EL (cell line): ENCODE data around the gene KIR3DL1.
"Not testable (repeated sequence)": the region's sequence is repeated elsewhere in the genome, so short reads cannot be mapped to it uniquely, and the experiment has no call there.

Experiments
- DNase-seq: peaks from one replicate; pipeline ENCODE4 v3.0.0-alpha.2; 2016

The KIR3DL1 gene

DNA sequence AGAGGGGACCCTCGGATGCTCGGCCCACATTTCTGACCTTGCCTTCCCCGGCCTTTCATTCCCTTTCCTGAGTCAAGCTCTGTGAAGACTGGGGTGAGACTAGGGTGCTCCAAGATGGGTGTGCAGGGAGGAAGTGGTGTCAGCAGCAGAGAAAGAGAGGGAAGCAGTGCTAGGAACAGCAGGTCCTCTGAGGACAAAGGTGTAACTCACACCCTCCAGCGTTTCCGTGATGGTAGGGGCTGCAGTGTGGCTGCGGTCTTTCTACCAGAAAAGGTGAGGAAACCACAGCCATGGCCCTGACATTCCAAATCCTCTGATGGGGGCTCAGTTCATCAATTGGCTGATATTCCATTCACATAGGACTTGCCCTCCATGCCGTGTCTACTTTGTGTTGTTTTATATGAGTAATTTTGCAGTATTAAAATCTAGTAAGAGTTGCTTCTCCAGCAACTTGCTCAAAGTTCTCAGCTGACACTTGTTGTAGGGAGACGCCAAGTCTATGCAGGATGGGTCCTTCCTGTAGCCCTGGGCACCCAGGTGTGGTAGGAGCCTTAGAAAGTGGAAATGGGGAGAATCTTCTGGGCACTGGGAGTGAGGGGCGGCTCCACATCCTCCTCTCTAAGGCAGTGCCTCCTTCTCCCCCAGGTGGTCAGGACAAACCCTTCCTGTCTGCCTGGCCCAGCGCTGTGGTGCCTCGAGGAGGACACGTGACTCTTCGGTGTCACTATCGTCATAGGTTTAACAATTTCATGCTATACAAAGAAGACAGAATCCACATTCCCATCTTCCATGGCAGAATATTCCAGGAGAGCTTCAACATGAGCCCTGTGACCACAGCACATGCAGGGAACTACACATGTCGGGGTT is 1.6 kb downstream of the KIR3DL1 start:
- no peak for DNase-seq

DNA sequence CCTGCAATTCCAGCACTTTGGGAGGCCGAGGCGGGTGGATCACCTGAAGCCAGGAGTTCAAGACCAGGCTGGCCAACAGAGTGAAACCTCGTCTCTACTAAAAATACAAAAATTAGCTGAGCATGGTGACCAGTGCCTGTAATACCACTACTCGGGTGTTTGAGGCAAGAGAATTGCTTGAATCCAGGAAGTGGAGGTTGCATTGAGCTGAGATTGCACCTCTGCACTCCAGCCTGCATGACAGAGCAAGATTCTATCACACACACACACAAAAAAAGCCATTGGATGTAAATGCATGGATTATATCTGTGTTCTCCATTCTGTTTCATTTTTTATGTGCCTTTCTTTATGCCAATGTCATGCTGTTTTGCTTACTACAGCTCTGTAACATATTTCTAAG is 8.1 kb downstream of the KIR3DL1 start:
- not testable (repeated sequence) for DNase-seq

DNA sequence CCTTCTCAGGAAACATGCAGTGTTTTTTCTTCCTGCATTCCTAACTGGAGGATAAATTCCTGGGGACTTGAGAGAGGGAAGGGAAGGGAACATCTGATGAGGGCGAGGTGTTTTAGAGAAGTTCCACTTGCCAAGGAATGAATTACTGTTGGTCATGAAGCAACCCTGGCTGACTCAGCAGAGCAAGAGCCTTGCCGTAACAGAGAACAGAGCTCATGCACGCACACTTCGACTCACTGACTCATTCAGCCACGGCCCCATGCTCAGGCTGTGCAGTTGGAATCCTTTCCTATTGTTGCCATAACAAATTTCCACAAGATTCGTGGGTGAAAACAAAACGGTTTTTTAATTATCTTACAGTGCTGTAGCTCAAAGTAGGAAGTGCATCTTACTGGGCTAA is 9.1 kb downstream of the KIR3DL1 start:
- not testable (repeated sequence) for DNase-seq

DNA sequence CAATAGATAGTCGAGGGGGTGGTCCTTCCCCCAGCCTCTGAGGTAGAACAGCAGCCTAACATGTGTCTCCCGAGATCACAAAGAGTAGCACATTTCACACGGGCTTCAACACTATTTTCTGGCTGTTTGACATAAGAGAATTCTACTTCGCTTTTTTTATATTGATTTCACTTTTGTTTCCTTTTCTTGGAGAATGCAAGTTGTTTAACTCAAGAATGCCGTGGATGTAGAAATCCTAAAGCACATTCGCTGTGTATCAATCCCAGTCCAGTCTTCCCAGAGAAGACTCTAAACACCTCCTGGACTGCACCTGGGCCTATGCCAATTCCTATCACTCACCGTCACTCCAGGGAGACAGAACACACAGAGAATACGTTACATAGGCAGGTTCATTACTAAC is 11.8 kb downstream of the KIR3DL1 start:
- not testable (repeated sequence) for DNase-seq

DNA sequence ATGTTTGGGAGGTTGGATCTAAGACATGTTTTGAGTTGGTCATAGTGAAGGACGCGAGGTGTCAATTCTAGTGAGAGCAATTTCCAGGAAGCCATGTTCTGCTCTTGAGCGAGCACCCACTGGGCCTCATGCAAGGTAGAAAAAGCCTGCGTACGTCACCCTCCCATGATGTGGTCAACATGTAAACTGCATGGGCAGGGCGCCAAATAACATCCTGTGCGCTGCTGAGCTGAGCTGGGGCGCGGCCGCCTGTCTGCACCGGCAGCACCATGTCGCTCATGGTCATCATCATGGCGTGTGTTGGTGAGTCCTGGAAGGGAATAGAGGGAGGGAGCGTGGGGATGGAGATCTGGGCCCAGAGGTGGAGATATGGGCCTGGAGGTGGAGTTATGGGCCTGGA is 16.2 kb downstream of the KIR3DL1 start, which contains the start of gene KIR2DS4:
TSS of gene KIR2DS4 (plus strand) at position 181 of the 400 bp plus-strand sequence.
- DNase-seq, result not testable (repeated sequence)

DNA sequence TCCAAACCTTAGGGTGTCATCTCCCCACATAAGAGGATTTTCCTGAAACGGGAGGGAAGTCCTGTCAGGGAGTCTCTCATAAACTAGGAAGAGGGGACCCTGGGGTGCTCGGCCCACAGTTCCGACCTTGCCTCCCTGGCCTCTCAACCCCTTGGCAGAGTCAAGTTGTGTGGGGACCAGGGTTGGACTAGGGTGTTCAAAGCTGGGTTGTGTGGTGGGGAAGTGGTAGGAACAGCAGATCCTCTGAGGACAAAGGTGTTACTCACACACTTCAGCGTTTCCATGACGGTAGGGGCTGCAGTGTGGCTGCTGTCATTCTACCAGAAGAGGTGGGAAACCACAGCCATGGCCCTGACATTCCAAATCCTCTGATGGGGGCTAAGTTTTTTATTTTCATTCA is 18.9 kb downstream of the KIR3DL1 start:
- DNase-seq, result not testable (repeated sequence)

DNA sequence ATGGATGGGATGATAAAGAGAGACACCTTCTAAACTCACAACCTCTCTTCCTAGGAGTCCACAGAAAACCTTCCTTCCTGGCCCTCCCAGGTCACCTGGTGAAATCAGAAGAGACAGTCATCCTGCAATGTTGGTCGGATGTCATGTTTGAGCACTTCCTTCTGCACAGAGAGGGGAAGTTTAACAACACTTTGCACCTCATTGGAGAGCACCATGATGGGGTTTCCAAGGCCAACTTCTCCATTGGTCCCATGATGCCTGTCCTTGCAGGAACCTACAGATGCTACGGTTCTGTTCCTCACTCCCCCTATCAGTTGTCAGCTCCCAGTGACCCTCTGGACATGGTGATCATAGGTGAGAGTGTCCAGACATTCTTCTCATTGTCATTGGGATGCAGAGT is 21.3 kb downstream of the KIR3DL1 start:
- DNase-seq, result not testable (repeated sequence)

DNA sequence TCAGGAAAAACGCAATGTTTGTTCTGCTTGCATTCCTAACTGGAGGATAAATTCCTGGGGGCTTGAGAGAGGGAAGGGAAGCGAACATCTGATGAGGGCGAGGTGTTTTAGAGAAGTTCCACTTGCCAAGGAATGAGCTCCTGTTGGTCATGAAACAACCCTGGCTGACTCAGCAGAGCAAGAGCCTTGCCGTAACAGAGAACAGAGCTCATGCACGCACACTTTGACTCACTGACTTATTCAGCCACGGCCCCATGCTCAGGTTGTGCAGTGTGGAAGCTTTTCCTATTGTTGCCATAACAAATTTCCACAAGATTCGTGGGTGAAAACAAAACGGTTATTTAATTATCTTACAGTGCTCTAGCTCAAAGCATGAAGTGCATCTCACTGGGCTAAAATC is 26.9 kb downstream of the KIR3DL1 start:
- not testable (repeated sequence) for DNase-seq

DNA sequence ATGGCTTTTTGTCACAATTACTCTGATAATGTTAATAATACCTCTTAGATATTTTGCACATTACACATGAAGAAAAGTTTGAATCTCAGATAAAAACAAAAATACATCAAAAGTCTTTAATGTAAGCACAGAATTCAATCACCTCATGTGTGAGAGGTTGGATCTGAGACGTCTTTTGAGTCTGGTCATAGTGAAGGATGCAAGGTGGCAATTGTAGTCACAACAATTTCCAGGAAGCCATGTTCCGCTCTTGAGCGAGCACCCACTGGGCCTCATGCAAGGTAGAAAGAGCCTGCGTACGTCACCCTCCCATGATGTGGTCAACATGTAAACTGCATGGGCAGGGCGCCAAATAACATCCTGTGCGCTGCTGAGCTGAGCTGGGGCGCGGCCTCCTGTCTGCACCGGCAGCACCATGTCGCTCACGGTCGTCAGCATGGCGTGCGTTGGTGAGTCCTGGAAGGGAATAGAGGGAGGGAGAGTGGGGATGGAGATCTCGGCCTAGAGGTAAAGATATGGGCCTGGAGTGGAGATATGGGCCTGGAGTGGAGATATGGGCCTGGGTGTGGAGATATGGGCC is 33.9 kb downstream of the KIR3DL1 start, which contains the start of gene KIR3DL2:
TSS of gene KIR3DL2 (plus strand) at position 383 of the 580 bp plus-strand sequence. CDS start at position 416, 33 bp downstream.
- not testable (repeated sequence) for DNase-seq

DNA sequence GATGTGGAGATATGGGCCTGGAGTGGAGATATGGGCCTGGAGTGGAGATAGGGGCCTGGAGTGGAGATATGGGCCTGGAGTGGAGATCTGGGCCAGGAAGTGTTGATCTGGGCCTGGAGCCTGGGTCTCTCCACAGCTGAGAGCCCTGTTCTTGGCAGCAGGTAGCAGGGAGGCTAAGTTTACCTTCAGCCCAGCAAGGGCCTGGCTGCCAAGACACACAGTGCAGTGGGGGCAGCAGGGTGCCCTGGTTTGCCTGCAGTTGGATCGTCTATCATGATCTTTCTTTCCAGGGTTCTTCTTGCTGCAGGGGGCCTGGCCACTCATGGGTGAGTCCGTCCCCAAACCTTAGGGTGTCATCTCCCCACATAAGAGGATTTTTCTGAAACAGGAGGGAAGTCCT is 34.7 kb downstream of the KIR3DL1 start:
- no peak for DNase-seq

DNA sequence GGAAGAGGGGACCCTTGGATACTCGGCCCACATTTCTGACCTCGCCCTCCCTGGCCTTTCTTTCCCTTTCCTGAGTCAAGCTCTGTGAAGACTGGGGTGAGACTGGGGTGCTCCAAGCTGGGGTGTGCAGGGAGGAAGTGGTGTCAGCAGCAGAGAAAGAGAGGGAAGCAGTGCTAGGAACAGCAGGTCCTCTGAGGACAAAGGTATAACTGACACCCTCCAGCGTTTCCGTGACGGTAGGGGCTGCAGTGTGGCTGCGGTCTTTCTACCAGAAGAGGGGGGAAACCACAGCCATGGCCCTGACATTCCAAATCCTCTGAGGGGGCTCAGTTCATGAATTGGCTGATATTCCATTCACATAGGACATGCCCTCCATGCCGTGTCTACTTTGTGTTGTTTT is 35.1 kb downstream of the KIR3DL1 start:
- DNase-seq, result no peak

DNA sequence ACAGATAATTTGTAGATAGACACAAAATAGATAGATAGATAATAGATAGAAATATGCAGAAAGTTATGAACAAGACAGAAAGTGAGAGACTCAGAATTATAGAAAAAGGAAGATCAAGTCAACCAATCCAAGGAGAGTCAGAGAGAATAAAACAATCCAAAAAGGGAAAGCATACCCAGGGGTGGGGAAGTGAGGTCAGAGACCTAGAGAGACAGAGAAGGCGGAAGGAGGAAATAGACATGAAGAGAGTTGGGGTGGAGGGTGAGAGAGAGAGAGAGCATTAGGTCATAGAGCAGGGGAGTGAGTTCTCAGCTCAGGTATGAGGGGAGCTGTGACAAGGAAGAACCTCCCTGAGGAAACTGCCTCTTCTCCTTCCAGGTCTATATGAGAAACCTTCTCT is 39.0 kb downstream of the KIR3DL1 start:
- DNase-seq, result not testable (repeated sequence)

DNA sequence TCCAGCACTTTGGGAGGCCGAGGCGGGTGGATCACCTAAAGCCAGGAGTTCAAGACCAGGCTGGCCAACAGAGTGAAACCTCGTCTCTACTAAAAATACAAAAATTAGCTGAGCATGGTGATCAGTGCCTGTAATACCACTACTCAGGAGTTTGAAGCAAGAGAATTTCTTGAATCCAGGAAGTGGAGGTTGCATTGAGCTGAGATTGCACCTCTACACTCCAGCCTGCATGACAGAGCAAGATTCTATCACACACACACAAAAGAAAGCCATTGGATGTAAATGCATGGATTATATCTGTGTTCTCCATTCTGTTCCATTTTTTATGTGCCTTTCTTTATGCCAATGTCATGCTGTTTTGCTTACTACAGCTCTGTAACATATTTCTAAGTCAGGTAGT is 42.2 kb downstream of the KIR3DL1 start:
- not testable (repeated sequence) for DNase-seq

DNA sequence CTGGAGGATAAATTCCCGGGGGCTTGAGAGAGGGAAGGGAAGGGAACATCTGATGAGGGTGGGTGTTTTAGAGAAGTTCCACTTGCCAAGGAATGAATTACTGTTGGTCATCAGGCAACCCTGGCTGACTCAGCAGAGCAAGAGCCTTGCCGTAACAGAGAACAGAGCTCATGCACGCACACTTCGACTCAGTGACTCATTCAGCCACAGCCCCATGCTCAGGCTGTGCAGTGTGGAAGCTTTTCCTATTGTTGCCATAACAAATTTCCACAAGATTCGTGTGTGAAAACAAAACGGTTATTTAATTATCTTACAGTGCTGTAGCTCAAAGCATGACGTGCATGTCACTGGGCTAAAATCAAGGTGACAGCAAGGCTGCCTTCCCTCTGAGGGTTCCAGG is 43.2 kb downstream of the KIR3DL1 start:
- not testable (repeated sequence) for DNase-seq

DNA sequence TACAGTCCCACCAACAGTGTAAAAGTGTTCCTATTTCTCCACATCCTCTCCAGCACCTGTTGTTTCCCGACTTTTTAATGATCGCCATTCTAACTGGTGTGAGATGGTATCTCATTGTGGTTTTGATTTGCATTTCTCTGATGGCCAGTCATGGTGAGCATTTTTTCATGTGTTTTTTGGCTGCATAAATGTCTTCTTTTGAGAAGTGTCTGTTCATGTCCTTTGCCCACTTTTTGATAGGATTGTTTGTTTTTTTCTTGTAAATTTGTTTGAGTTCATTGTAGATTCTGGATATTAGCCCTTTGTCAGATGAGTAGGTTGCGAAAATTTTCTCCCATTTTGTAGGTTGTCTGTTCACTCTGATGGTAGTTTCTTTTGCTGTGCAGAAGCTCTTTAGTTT is 47.2 kb downstream of the KIR3DL1 start:
- not testable (repeated sequence) for DNase-seq

DNA sequence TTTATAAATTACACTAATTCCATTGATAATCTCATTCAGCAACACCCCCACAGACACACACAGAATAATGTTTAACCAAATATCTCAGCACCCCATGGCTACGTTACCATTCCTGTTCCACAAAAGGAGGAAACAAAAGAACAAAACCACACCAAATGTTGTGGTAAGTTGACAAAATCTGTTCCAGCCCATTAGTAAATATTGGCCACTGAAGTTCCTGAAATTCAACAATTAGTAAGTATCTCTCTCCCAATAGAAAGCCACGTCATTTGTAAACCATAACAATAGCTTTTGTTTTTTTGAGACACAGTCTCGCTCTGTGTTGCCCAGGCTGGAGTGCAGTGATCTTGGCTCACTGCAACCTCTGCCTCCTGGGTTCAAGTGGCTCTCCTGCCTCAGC is 55.4 kb downstream of the KIR3DL1 start:
- DNase-seq, result no peak

DNA sequence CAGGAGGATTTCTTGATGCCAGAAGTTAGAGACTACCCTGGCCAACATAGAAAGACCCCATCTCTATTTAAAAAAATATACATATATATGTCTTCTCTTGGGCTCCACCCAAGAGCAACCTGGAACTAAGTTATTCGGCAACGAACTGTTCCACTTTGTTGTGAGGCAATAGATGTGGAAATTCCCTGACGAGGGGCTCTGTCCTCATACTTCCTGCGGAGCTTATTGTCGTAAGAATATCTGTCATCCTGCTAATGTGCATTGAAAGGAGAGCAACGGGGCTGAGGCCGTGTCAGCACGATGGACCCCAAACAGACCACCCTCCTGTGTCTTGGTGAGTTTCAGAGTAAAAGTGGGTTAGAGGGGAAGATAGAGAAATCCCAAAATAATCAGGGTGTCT is 57.7 kb downstream of the KIR3DL1 start, which contains the start of gene FCAR:
TSS of gene FCAR (plus strand) at position 246 of the 400 bp plus-strand sequence. CDS start at position 301, 55 bp downstream.
- no peak for DNase-seq

DNA sequence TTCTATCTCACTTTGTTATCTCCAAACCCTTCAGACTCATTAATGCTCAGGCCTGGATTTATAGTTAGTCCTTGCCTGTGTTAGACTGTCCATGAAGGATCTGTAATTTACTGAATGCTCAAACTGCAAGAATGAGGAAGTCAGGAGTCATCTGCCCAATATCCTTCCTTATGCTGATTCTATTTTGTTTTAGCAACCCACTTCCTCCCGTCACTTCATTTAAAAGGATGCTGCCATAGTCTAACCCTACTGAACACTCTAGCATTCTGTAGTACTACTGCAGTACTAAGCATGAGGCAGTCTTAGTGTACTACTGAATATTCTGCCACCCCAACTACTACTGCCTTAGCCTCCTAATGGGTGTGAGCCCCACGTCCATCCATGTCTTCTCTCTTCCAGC is 59.2 kb downstream of the KIR3DL1 start:
- no peak for DNase-seq

DNA sequence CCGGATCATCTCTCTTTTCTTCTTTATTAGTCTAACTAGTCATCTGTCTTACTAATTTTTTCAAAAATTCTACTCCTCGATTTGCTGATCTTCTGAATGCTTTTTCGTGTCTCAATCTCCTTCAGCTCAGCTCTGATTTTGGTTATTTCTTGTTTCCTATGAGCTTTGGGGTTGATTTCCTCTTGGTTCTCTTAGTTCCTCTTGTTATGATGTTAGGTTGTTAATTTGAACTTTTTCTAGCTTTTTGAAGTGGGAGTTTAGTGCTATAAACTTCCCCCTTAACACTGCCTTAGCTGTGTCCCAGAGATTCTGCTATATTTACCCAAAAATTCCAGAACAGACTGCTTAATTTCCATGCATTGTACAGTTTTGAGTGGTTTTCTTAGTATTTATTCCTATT is 61.2 kb downstream of the KIR3DL1 start:
- no peak for DNase-seq
